Ishikawa (cell line): Measurements from ENCODE around the gene HIPK4.

ENCODE experiments used
- CEBPB ChIP-seq: IDR thresholded peaks from 2 replicates; pipeline ENCODE4 v1.6.1; 2012
- CREB1 ChIP-seq: IDR thresholded peaks from 2 replicates; pipeline ENCODE4 v1.6.1; 2012; ENCODE audit warnings: low read depth
- EGR1 ChIP-seq: IDR thresholded peaks from 2 replicates; pipeline ENCODE4 v1.6.1; 2012
- EP300 ChIP-seq: IDR thresholded peaks from 2 replicates; pipeline ENCODE4 v1.6.1; 2012; ENCODE audit warnings: borderline replicate concordance
- FOXM1 ChIP-seq: IDR thresholded peaks from 2 replicates; pipeline ENCODE4 v1.6.1; 2012; ENCODE audit warnings: low read depth, borderline replicate concordance
- NFIC ChIP-seq: IDR thresholded peaks from 2 replicates; pipeline ENCODE4 v1.6.1; 2012
- RAD21 ChIP-seq: IDR thresholded peaks from 2 replicates; pipeline ENCODE4 v1.6.1; 2012; ENCODE audit warnings: low read depth
- TAF1 ChIP-seq: IDR thresholded peaks from 2 replicates; pipeline ENCODE4 v1.6.1; 2012; ENCODE audit warnings: low read depth, mild to moderate bottlenecking
- TCF12 ChIP-seq: IDR thresholded peaks from 2 replicates; pipeline ENCODE4 v1.6.1; 2012; ENCODE audit warnings: low read depth
- TEAD4 ChIP-seq: IDR thresholded peaks from 2 replicates; pipeline ENCODE4 v1.6.1; 2012
- YY1 ChIP-seq: IDR thresholded peaks from 2 replicates; pipeline ENCODE4 v1.6.1; 2012; ENCODE audit warnings: low read depth
- ZBTB7A ChIP-seq: IDR thresholded peaks from 2 replicates; pipeline ENCODE4 v1.6.1; 2012; ENCODE audit warnings: low read depth
- TF ChIP-seq, protein P1 (sequence below): IDR thresholded peaks from 2 replicates; pipeline ENCODE4 v1.6.1; 2012
- TF ChIP-seq, protein P2 (sequence below): IDR thresholded peaks from 2 replicates; pipeline ENCODE4 v1.6.1; 2012; ENCODE audit warnings: low read depth, mild to moderate bottlenecking
- TF ChIP-seq, protein P3 (sequence below): IDR thresholded peaks from 2 replicates; pipeline ENCODE4 v1.6.1; 2012

HIPK4 gene

DNA sequence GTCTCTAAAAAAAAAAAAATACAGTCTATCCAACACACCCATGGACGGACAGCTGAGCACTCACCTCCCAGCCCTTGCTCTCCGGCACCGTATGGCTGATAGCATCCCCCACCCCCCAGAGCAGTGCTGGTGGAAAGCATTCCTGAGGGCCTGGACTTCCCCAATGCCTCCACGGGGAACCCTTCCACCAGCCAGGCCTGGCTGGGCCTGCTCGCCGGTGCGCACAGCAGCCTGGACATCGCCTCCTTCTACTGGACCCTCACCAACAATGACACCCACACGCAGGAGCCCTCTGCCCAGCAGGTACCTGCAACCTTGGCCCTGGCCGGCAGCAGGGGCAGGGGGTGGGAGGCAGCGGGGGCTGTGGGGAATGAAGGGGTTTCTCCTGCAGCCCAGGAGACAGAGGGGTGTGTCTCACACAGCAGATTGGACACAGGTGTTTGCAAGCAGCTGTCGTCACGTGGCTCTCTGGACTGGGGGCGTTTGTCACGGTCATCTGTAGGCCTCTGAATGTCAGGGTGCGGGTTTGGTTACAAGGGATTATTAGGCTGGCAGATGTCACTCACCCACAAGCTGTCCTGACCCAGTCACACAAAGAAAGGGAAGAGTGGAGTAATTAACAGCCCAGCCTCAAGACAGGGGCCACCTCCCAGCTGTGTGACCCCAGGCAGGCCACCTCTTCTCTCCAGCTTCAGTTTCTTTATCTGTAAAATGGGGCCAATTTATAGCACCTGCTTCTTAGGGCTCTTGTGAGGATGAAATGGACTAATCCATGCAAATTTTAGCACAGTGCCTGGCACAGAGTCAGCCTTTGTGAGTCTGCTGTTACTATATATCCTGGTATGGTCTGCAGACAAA lies 22.2 kb downstream of the HIPK4 start:
- TF ChIP-seq EP300 = no peak
- TF ChIP-seq EGR1 = no peak
- TF ChIP-seq TEAD4 = no peak
- TF ChIP-seq NFIC = no peak
- TF ChIP-seq RAD21 = no peak
- no peak for TF ChIP-seq CREB1
- TF ChIP-seq, protein P1, sequence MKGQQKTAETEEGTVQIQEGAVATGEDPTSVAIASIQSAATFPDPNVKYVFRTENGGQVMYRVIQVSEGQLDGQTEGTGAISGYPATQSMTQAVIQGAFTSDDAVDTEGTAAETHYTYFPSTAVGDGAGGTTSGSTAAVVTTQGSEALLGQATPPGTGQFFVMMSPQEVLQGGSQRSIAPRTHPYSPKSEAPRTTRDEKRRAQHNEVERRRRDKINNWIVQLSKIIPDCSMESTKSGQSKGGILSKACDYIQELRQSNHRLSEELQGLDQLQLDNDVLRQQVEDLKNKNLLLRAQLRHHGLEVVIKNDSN = no peak
- TF ChIP-seq TCF12 = no peak
- TF ChIP-seq FOXM1 = no peak
- TF ChIP-seq, protein P2, sequence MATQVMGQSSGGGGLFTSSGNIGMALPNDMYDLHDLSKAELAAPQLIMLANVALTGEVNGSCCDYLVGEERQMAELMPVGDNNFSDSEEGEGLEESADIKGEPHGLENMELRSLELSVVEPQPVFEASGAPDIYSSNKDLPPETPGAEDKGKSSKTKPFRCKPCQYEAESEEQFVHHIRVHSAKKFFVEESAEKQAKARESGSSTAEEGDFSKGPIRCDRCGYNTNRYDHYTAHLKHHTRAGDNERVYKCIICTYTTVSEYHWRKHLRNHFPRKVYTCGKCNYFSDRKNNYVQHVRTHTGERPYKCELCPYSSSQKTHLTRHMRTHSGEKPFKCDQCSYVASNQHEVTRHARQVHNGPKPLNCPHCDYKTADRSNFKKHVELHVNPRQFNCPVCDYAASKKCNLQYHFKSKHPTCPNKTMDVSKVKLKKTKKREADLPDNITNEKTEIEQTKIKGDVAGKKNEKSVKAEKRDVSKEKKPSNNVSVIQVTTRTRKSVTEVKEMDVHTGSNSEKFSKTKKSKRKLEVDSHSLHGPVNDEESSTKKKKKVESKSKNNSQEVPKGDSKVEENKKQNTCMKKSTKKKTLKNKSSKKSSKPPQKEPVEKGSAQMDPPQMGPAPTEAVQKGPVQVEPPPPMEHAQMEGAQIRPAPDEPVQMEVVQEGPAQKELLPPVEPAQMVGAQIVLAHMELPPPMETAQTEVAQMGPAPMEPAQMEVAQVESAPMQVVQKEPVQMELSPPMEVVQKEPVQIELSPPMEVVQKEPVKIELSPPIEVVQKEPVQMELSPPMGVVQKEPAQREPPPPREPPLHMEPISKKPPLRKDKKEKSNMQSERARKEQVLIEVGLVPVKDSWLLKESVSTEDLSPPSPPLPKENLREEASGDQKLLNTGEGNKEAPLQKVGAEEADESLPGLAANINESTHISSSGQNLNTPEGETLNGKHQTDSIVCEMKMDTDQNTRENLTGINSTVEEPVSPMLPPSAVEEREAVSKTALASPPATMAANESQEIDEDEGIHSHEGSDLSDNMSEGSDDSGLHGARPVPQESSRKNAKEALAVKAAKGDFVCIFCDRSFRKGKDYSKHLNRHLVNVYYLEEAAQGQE = no peak
- TF ChIP-seq, protein P3, sequence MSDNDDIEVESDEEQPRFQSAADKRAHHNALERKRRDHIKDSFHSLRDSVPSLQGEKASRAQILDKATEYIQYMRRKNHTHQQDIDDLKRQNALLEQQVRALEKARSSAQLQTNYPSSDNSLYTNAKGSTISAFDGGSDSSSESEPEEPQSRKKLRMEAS = no peak
- no peak for TF ChIP-seq TAF1
- no peak for TF ChIP-seq YY1
- TF ChIP-seq CEBPB = no peak
- no peak for TF ChIP-seq ZBTB7A

DNA sequence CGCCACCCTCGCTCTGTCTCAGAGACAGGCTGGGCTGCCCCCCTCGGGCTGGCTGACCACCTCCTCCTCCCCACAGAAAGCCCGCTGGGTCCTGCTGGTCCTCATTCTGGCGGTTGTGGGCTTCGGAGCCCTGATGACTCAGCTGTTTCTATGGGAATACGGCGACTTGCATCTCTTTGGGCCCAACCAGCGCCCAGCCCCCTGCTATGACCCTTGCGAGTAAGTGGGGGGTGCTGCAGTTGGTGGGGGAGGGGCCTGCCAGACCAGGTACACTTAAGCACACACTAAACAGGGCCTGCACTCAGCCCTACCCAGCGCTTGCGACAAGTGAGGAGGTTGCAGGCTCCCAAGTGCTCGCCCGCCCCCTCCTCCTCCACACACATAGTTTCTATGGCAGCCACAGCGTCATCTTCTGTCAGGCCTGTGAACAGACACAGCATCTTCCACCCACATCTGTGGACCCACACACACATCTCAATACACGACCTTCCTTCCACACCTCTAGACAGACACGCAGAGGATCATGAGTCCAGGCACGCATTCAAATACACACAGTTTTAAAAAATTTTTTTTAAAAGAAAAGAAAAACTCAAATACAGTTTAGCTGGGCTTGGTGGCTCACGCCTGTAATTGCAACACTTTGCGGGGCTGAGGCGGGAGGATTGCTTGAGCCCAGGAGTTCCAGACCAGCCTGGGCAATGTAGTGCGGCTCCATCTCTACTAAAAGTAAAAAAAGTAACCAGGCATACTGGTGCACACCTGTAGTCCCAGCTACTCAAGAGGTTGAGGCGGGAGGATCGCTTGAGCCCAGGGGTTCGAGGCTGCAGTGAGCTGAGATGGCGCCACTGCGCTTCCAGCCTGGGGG lies 23.1 kb downstream of the HIPK4 start:
- TF ChIP-seq TCF12 = no peak
- TF ChIP-seq, protein P3 = no peak
- TF ChIP-seq, protein P1 = no peak
- no peak for TF ChIP-seq EP300
- TF ChIP-seq TAF1 = no peak
- no peak for TF ChIP-seq RAD21
- TF ChIP-seq CEBPB = no peak
- no peak for TF ChIP-seq ZBTB7A
- TF ChIP-seq NFIC = no peak
- no peak for TF ChIP-seq CREB1
- no peak for TF ChIP-seq YY1
- no peak for TF ChIP-seq FOXM1
- no peak for TF ChIP-seq TEAD4
- TF ChIP-seq, protein P2 = no peak
- no peak for TF ChIP-seq EGR1

DNA sequence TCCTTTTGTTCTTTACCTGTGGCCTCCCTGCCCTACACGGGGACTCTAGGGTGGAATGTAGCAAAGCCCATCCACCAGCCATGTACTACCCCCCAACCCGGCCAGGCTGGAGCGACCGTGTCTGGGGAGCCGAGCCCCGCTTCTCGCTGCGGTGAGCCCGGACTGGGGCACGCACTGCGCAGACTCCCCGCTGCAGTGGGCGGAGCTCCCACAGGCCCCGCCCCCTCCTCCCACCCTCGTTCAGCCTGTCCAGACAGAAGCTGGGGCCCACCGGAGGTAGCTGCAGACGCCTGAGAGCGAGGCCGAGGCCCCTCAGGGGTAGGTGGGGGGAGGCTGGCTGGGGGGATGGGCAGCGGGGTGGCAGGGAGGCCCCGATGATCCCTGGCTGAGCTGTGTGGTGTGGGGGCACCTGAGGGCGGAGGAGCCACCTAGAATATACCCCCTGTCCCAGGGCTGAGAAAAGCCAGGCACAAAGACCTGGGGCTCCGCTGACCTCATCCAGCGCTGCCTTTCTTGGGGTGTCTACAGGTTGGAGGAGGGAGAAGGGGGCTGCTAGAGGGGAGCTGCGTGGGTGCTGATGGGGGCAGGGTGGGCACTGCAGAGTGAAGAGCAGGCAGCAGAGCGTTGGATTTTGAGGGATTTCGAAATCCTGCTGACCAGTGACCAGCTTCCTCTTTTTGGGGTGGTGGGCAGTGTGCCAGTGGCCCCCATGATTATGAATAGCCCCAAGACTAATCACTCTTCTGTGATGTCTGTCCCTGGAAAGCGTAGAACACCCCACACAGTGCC lies 24.2 kb downstream of the HIPK4 start:
- TF ChIP-seq, protein P2 = no peak
- TF ChIP-seq TAF1 (peak; percentile 62), CEBPB (0 out of 2 replicates have a peak, but pooled peaks have one; percentile 28)
